Right renal pelvis (tissue), 4 donors: ENCODE measurements around the gene DIDO1. TPM values are rescaled to one million over a fixed set of nuclear protein-coding genes. Genes with fewer than 3 reads are reported as not detected.
"Not testable (repeated sequence)": the region's sequence is repeated elsewhere in the genome, so short reads cannot be mapped to it uniquely, and the experiment has no call there.

Experiments used
- DNase-seq, 4 donors: peaks; one replicate each; pipeline ENCODE4 v3.0.0-alpha.2; 2013; ENCODE audit warnings: low read depth in 4 of 4, low spot score in 3 of 4, missing footprints in 1 of 4
- polyA plus RNA-seq, 4 donors: library from polyadenylated mRNA; unstranded; fragments of 120-200 nt; gene quantifications; one replicate each; pipeline ENCODE4 v1.2.1, GENCODE V29; 2013; ENCODE audit not compliant: insufficient read length in 4 of 4

DIDO1 gene
- polyA plus RNA-seq, 4 donors: 52.3 to 61.3 (median 59.1) TPM

- DNase-seq: no peak
These were observed 44.5 kb downstream of the DIDO1 start for GRCh38 chr20:62881662-62882395.

DNA sequence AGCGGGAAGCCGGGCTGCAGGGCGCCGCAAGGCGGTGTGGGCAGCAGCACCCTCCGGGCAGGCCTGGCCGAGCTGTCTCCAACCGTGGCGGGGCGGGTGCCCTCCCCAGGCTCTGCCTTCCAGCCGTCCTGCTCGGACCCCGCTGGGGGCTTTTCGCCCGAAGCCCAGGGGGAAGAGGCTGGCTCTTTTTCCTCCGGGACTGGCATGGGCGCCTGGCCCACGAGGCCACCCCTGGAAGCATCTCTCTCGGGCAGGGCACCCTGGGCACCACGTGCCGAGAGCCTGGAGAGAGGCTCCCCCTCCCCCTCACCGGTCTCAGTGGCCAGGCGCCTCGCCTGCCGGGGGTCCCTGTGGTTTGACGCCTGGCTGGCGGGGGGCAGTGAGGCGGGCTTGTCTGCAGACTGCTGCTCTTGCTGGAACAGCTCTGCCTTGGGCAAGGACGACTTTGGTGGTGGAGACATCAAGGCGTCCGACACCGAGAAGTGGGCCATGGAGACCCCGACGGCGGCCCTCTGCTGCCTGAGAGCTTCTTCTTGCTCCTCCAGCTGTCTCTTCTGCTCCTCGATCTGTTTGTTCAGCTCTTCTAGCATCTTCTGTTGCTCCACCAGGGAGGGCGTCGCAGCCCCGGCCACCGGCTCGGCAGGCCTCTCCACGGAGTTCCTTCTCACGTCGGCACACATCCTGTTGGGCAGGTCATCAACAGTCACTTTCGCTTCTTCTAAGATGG lies 45.2 kb downstream of the DIDO1 start:
- no peak for DNase-seq

DNA sequence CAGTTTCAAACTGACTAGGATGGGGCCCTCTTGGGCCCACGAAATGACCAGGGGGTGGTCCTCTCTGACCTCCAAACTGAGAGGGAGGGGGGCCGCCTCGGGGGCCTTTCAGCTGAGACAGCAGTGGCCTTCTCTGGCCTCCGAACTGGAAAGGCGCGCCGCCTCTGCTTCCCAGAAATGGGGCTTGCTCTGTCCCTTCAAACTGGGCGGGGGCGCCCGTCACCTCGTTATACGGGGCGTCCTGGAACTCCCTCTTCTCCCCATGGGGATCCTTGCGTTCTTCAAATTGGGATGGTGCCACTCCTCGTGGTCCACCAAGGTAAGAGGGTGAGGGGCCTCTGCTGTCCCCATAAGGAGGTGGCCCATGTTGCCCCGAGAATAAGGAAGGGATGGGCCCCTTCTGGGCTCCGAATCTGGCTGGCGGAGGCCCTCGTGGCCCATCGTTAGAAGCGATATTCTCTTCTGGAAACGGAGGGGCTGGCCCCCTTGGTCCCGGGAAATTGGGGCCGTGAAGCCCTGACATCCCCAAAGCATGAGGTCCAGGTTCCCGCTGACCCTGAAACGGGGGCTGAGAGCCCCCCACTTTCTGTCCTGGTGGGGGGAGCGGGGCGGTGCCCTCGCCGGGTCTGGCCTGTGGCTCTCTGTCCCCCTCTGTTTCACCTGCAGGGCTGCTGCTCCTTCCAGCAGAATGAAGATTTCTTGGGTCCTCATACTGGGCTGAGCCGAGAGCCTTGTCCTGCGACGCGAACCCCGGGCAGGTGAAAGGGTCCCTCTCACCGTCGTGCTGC lies 46.0 kb downstream of the DIDO1 start:
- no peak for DNase-seq

DNA sequence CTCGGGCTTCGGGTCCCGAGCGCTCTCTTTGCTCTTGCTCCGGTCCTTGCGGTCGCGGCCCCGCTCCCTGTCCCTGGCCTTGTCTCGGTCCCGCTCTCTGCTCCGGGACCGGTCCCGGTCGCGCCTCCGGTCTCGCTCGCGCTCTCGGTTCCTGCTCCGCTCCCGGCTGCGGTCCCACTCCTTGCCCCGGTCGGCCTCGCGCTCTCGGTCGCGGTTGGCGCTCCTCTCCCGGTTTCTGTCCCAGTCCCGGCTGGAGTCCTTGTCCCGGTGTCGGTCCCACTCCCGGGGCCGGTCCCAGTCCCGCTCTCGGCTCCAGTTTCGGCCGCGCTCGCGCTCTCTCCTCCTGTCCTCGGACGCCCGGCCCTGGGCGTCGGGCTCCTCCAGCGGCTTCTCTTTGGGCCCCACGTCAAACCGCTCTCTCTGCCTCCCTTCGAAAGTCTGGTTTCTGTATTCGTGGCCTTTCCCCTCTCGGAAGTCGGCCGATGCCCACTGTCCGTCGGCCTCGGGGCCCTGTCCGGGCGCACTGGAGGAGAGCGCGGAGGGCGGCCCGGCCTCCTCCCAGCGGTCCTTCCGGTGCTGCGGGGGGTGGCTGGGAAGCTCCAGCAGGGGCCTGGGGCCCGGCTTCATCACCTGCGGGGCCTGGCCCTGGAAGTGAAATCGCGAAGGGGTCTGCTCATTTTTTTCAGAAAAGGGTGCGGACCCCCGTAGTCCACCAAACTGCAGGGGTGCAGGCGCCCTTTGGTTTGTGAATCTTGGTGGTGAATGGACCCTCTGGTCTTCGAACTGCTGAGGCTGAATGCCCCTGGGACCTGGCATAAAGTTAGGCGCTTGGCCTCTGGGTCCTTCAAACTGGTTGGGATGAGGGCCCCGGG lies 46.8 kb downstream of the DIDO1 start:
- DNase-seq: no peak

DNA sequence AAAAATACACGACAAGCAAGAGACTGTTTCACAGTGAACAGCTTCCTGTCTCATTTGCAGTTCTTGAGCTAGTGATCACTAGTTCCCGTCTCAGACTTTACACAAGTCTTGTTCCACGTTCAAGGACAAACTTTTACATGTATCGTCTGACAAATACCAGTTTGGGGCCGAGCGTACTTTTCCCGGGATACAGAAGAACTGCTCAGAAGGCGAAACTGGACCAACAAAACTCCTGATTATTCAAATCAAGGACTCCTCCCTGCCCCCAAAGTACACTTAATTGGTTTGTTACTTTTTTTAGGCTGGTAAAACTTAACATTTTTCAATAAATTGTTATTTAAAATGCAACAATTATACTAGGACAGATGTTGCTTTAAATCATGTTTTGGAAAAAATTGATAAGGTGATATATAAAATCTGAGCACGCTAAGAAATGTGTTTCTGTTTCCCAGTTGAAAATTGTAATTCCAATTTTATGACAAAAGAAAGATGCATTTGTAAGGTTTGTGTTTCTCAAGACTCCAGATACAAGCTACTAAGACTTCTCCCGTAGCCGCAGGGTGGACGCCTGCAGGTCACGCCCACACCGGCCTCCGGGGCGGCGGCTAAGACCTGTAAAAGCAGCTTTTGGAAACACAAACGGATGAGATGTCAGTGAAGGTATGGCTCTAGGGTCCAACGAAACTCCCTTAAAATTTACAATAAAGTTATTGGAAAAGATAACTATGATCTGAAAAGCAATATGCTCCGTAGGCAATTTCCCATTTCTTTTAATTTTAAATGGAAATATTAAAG lies 47.9 kb downstream of the DIDO1 start:
- DNase-seq: no peak

DNA sequence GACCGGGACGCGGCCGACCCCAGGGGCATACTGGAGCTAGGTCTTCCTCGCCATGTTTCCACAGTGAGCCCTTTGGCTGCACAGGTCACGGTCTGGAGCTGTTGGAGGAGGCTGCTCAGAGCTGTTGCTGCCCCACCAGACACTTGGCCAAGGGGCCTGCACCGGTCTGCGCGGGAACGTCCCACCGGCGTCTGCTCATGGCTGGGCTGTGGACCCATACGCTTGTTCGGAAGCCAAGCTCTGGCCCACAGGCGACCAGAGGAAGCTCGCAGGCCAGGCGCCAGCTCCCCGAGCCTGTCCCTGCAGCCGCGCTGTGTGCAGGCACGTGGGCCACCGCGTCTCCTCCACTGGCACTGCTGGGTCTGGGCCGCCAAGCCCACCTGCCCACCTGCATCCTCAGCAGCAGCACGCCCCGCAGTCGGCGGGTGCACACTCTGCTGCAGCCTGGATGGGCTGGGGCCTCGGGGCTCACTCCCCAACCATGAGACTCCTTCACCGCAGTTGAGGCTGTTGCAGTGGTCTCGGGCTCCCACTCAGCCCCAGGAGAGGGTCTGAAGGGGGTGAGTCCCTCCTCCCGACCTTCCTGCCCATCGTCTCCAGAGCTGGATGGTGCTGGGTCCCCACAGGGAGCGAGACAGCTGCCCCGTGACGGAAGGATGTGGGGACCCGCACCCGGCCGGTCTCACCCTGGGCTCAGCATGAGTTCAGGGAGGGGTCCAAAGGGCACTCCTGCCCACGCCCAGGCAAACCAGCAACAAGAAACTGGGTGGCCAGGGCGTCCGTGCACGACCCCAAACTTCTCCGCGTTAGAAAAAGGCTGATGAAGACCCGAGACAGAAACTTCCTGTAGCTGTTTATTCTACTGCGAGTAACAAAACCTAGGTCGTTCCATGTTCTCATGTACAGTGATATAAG lies 49.1 kb downstream of the DIDO1 start:
- DNase-seq: no peak

GRCh38 chr20:62876501-62876901 lies 49.8 kb downstream of the DIDO1 start:
- no peak for DNase-seq

DNA sequence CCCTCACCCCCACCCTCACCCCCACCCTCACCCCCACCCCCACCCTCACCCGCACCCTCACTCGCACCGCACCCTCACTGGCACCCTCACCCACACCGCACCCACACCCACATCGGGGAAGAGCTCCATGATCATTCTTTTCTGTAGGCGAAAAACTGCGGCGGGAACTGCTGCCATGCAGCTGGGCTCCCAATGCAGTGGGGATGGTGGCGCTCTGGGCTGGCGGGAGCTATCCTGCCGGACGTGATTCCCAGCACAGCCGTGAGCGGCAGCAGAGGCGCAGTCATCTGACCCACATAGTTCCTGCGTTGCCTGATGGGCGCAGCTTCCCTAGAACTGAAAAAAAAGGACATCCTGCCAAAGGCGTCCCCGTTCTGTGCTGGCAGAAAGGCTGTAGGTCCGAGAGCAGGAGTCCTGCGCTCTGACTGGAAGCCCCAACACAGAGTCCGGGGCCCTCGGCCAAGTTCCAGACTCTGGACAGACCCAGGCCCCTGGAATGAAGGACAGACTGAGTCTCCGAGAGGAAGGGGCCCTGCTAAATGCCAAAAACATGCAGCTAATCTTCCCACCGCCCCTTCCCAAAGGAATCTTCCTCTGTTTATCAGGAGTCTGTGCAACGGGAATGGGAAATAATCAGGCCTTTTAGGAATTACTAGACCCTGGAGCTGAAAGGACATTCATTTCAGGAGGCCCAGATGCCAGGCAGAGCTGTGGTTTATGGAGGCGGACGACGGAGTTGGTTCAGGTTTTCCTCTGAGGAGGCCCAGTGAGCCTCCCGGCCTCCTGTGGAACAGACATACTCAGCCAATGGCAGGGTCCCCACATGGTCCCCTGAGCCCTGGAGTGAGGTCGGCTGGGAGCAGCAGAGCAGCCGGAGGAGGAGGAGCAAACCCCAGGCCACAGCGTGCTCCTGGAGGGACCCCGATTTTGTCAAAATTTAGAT lies 50.6 kb downstream of the DIDO1 start:
- DNase-seq: no peak

DNA sequence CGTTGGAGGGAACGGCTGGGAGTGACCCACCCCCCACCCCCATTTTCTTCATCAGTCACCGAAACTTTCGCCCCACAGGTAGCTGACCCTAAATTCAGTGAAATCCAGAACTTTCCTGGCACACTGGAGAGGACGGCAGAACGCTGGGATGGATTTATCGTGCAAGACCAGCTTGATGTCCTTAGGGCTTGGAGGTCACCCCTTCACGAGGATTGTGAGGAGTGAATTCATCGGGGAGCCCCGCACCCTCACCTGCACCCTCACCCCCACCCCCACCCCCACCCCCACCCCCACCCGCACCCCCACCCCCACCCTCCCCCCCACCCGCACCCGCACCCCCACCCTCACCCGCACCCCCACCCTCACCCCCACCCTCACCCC lies 51.4 kb downstream of the DIDO1 start:
- no peak for DNase-seq

DNA sequence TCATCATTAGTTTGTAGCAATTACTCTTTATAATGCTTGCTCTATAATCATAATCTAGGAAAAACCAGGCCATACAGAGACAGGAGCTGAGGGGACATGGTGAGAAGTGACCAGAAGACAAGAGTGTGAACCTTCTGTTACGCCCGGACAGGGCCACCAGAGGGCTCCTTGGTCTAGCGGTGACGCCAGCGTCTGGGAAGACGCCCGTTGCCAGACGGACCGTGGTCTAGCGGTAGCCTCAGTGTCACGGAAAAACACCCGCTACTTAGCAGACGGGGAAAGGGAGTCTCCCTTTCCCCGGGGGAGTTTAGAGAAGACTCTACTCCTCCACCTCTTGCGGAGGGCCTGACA lies 52.6 kb downstream of the DIDO1 start:
- DNase-seq: not testable (repeated sequence)

DNA sequence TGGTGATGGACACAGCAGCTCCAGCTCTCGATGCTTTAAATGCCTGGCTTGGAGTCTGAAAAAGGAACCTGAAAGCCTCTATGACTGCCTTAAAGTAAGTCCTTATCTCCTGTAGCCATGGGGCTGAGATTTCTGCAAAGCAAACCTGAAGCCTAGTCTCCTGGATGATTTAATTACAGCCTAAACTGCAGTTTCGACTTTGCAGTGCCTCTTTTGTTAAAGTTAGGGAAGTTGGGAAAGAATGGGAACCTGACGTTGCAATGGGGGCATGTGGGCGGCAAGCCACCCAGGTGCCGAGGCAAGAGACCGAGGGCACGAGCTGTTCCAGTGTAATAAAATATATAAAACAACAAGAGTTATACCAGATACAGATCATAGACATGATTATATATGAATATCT lies 53.0 kb downstream of the DIDO1 start:
- DNase-seq: no peak

GRCh38 chr20:62872862-62873261 lies 53.4 kb downstream of the DIDO1 start:
- no peak for DNase-seq

DNA sequence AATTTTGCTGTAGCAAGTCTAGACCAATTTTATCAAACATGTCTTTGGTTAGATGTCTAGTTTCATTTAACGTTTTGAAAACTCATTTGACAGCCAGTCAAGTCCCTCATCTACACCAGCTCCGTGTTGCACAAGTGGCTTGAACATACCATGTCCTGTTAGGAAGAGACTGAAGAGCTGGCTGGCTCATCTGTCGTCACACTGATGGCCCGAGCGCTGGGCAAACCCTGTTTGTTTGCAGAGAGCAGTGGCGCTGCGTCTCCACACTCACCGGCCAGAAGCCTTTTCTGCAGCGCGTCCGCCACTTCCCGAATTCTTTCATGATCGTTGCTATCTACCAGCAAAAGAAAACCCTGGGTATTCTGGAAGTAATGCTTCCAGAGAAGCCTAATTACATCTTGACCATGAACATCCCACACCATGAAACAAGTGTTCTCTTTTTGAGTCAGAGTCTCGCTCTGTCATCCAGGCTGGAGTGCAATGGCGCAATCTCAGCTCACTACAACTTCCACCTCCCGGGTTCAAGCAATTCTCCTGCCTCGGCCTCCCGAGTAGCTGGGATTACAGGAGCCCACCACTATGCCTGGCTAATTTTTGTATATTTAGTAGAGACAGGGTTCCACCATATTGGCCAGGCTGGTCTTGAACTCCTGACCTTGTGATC lies 54.0 kb downstream of the DIDO1 start:
- no peak for DNase-seq

DNA sequence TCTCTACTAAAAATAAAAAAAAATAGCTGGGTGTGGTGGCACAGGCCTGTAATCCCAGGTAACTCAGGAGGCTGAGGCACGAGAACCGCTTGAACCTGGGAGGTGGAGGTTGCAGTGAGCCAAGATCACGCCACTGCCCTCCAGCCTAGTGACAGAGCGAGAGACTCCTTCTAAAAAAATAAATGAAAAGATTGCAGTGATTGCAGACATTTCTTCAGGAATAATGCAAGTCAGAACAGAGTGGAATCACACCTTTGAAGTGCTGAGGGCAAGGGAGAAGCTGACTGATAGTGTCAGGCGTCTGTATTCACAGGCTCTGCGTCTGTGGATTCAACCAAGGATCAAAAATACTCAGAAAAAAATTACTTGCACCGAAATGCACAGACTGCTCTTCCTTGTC lies 62.1 kb downstream of the DIDO1 start:
- no peak for DNase-seq

DNA sequence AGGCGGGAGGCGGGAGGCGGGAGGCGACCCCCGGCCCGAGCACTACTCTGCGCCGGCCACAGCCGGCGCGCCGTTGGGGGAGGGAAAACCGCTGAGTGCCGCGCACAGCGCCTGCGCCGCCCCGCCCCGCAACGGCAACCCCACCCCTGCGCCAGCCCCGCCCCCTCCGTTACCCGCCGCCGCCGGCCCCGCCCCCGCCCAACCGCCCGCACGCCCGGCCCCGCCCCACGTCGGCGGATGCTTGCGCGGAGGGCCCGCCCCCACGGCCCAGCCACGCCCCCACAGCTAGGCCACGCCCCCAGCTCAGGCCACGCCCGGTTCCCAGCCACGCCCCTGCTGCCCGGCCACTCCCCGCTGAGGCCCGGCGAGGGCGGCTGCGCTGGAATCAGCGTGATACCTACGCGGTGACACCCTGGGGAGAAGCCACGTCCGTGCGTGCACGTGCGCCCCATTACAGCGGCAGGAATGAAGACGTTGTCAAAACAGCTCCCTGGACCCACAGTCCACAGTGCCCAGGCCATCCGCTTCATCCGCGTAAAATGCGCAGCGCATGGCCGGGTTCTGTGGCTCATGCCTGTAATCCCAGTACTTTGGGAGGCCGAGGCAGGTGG lies 64.5 kb downstream of the DIDO1 start, which contains the start of gene TCFL5:
TCFL5 (minus strand) TSS at position 97 of the 611 bp plus-strand sequence. CDS start 152 bp downstream, outside the sequence.
- DNase-seq: peak; percentile 55 to 69 (median 62)

- DNase-seq: no peak
These were observed 65.2 kb downstream of the DIDO1 start for GRCh38 chr20:62860924-62861691.
